Activated CD4-positive, alpha-beta T cell treated with anti-CD3 and anti-CD28 coated beads, Interleukin-10, Interleukin-2, amounts not matched to agents 100 ng/mL and 50 ng/mL, durations not matched to agents 16 hours and 8 hours (primary cell): ENCODE results near the gene DNAJC11.

Experiments used
- DNase-seq: peaks from one replicate; pipeline ENCODE4 v3.0.0-alpha.2; 2020

DNAJC11 gene

DNA sequence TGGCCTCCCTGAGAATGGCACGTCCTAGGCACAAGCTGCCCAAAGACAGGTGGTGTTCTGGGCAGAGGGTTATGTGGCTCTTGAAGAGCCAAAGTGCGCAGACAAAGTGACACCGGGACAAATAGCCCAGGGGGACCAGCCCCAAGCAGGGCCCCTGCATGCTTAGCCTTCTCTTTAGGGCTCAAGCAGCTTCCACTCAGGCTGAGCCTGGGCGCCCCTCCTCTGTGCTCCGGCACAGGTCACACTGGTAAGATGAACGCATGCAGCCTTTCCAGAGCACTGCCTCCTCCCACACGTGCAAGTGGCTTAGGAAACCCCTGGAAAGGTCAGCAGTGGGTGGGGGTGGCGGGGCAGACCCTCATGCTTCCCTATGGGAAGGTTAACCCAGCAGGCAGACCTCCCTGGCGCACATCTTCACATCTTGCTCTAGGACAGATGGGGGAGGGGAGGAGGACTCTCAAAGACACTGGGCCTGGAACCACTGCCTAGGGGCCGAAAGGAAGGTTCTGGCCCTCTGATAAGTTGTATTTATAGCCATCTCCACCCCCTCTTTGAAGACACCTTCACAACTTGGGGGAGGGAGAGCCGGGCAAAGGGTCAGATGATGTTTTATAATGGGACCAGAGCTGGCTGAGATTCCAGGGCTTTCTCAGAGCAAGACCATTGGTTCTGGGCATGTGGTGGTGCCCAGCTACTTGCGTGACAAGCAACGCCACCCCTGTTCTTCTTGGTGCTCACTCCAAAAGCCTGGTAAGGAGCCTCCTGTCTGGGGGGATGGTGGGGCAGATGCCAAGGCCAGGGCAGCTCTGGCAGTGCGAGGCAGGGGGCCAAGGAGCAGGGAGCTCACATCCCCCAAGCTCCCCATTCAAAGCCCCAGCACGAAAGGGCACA, 104.5 kb downstream of the DNAJC11 start:
- DNase-seq: no peak

DNA sequence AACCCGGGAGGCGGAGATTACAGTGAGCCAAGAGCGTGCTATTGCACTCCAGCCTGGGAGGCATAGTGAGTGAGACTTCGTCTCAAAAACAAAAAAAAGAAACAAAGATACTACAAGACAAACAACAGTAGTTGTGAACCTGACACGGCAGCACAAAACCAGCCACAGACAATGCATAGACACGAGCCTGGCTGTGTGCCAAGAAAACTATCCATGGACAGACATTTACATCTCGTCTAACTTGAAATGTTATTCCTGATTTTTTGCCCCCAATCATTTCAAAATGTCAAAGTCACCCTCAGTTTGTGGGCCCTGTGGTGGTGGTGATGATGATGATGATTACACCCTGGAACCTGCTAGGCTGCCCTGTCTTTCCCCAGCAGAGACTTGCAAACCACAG, 105.3 kb downstream of the DNAJC11 start:
- DNase-seq: no peak

DNA sequence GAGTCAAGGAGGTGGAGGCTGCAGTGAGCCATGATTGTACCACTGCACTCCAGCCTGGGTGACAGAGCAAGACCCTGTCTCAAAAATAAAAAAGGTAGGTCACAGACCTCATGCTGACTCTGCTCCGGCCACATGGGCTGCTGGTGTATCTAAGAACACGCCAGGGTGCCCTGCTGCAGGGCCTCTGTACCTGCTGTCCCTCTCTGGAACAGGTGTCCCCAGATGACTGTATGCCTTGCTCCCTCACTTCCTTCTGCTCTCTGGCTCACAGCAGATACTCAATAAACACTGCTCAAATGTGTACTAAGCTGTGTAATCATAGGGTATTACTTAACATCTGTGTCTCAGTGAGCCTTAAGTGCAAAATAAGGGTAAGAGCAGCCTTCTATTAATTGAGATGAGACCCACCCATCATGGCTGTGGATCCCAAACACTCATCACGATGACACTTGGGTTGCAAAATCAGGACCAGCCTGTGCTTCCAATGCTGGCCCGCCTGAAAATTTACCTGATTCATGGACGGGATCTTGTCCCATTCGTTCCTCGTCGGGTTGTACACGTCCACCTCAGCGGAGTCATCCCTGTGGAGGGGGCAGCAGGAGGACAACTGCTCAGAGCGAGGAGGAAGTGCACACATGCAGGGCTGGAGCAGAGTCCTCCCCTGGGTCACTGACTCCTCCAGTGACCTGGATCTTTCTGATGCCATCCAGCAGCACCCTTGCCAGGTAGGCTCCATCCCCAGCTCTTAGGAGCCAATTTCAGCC, 106.5 kb downstream of the DNAJC11 start:
- DNase-seq: no peak

DNA sequence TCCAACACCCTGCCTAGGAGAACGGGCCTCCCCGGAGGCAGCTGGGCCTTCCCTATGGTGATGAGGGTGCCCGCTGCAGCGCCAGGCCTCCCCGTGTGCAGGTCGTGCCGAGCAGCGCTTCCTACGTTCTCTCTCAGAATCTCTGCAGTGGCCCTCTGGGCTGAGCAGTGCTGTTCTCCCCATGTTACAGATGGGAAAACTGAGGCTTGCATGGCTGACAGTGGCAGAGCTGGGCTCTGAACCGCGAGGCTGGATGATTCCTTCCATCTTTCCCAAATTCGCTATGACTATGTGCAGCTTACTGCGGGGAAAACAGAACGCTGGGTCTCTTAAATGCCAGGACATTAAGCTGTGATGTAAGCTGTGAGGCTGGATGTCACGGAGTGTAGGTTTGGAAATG, 107.8 kb downstream of the DNAJC11 start:
- no peak for DNase-seq

DNA sequence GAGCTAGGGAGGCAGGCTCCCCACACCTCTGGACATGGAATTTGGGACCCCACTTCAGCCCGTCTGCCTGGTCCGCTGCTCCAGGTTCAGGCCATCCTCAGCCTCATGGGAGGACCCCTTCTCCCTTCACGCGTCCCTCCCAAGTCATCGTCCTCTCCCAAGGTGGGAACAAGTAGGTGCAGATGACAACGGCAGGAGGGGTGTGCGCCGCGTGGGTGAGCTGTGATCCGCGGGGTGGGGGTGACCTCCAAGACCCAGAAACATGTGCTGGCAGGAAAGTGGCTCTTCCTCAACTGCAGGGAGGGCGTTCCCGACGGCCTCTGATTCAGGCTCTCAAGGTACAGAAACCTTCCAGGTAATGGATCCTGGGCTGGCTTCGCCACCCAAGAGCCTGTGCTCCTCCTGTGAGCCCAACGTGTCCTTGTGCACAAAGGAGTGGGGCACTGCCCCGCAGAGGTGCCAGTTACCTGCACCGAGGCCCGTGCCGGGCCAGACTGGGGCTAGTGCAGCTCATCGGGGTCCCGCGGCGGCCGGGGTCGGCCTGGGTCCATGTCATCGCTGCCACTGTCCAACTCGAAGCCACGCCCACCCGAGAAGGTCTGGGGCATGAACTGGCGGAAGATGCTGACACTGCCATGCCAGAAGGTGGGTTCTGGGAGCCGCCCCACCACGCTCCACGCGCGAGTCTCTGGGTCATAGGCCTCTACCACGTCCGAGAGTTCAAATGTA, 108.6 kb downstream of the DNAJC11 start:
- DNase-seq: no peak

DNA sequence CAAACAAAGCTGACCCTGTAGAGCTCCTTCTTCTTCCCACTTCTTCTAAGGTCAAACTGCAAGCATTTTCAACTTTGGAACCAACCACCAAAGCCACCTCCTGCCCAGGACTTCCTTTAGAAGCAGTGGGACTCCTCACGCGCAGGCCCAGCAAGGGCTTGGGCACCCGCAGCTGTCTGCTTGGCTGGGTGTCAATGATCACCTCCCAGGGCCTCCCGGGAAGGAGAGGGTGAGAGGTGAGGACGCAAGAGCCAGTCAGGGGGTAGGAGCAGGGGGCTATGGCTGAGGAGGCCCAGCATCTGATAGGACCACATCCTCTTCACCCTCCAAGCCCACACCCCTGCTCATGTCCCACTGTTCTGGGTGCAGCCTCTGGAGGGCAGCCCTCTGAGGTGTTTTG, 109.2 kb downstream of the DNAJC11 start:
- no peak for DNase-seq

DNA sequence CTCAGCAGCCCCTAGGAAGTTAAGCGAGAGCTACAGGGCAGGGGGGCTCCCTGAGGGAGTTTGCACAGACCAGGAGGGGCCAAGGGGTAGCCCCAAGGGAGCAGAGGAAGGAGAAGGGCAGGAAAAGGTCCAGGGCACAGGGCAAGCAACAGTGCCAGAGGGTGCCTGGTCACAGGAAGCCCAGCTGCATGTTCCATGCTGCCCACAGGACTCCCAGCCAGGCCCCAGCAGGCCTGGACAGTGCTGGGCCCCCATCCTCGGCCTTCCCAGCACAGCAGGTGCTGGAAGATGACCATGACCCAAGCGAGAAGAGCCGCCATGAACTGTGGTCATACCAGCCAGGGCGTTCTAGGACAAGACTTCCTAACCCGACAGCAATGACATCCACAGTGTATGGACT, 110.0 kb downstream of the DNAJC11 start:
- DNase-seq: no peak

DNA sequence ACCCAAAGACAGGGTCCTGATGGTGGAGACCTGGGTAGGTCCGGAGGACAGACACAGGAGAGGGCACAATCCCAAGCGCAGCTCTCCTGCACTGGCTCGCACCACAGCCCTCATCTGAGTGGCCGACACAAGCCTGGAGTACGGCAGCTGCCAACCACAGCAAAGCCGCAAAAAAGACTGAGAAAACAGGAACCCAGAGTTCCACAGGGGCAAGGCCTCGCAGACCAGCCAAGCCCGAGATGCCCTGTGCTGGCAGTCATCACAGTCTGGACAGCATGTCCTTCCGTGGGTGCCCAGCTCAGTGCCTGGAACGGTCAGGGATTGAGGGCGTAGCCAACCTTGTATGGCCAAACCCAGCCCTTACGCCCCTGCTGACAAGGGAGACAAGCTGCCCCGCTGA, 110.4 kb downstream of the DNAJC11 start:
- DNase-seq: no peak

DNA sequence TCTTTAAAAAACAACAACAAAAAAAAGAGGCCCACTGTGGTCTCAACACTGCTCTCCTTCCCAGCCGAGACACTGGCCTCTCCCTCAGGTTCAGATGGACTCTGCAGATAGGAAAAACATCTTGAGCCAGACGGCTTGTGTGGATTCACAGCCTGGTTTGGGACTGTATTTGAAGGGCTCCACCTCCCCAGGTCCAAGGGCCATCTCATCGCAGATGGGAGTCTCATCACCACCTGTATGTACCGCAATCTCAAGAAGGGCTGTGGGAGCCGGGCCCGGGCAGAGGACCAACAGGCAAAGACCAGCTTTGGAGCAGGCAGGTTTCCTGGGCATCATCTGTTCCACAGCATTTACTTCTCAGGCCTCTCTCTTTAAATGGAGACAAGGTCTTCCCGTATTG, 111.6 kb downstream of the DNAJC11 start:
- no peak for DNase-seq

DNA sequence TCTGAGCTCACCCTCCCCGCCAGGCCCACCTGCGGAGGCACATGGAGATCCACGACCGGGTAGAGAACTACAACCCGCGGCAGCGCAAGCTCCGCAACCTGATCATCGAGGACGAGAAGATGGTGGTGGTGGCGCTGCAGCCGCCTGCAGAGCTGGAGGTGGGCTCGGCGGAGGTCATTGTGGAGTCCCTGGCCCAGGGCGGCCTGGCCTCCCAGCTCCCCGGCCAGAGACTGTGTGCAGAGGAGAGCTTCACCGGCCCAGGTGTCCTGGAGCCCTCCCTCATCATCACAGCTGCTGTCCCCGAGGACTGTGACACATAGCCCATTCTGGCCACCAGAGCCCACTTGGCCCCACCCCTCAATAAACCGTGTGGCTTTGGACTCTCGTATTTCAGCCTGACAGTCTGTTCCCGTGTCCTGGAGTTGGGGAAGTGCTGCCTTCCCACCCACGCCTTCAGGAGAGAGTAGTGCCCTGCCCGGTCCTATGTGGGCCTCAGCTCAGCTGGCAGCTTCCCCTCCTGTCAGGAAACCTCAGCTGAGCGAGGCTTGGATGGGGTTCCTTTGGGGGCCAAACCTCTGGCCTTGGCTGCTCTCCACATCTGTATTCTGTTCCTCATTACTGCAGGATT, 112.6 kb downstream of the DNAJC11 start:
- DNase-seq: no peak

DNA sequence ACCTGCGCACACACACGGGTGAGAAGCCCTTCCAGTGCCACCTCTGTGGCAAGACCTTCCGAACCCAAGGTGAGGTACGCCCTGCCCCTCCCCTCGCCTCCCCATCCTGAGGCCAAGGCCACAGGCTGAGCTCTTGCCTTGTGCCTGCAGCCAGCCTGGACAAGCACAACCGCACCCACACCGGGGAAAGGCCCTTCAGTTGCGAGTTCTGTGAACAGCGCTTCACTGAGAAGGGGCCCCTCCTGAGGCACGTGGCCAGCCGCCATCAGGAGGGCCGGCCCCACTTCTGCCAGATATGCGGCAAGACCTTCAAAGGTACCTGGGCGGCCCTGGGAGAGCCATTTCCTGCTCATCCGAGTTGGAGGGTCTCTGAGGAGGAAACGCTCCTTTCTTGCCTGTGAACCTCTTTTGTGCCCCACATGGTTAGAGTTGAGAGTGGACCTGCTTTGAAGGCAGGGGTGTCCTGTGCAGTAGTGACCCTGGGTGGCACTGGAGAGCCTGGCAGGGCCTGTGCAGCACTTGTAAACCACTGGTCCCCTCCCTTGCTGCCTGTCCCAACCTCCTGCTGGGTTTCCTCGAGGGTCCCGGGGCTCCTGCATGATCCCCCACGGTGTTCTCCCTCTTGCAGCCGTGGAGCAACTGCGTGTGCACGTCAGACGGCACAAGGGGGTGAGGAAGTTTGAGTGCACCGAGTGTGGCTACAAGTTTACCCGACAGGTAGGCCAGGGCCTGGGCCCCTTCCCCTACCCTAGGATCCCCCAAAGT, 113.3 kb downstream of the DNAJC11 start:
- no peak for DNase-seq

DNA sequence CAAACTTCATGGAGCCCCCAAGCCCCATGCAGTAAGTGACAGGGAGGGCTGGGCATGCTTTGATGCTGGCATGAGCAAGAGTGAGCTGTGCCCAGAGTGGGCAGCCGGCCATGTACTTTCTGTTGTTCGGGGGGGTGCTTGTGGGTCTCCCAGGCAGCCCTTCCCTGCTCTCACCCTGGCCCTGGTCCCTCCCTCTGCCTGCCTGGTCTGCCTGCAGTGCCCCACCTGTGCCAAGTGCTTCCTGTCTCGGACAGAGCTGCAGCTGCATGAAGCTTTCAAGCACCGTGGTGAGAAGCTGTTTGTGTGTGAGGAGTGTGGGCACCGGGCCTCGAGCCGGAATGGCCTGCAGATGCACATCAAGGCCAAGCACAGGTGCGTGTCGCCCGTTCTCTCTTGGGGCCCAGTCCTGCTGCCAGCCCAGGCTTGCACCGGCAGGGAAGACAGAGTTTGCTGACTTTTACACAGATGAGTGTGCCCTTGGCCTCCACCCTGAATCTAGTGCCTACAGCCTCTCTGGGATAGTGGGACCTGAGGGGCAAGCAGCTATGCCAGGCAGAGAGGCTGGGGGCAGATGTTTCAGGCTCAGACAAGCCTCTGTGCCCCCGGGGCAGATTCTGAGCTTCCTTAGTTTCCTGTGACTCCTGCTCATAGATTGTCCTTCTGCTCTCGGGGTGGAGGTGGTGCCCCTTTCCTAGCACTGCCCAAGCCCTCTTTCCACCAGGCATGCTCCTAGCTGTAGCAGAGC, 114.2 kb downstream of the DNAJC11 start:
- no peak for DNase-seq

DNA sequence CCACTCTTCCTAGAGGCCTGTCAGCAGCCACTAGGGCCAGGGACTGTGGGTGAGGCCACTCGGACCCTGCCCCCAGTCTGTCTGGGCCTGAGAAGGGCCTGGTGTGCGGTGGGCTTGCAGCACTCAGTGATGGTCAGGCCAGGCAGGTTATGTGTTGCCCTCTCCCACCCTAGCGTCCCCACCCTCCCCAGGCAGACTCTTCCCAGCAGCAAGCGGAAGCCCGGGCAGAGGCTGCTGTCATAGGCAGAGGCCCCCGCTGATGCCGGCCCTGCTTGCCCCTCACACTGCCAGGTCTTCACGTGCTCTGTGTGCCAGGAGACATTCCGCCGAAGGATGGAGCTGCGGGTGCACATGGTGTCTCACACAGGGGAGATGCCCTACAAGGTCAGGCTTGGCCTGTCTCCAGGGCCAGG, 115.2 kb downstream of the DNAJC11 start:
- DNase-seq: no peak

DNA sequence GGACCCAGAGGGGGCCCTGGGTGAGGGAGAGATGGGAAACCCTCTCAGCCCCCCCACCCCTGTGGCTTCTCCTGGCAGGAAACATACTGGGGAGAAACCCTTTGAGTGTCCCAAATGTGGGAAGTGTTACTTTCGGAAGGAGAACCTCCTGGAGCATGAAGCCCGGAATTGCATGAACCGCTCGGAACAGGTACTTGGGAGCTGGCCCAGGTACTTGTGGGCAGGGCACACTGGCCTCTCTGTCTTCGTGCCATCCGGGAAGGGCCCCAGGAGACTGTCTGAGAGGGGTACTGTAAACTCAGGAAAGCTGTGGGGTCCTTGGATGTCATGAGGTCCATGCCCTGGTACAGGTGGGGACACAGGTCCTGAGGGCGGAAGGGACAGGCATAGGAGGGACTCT, 115.8 kb downstream of the DNAJC11 start:
- DNase-seq: no peak

DNA sequence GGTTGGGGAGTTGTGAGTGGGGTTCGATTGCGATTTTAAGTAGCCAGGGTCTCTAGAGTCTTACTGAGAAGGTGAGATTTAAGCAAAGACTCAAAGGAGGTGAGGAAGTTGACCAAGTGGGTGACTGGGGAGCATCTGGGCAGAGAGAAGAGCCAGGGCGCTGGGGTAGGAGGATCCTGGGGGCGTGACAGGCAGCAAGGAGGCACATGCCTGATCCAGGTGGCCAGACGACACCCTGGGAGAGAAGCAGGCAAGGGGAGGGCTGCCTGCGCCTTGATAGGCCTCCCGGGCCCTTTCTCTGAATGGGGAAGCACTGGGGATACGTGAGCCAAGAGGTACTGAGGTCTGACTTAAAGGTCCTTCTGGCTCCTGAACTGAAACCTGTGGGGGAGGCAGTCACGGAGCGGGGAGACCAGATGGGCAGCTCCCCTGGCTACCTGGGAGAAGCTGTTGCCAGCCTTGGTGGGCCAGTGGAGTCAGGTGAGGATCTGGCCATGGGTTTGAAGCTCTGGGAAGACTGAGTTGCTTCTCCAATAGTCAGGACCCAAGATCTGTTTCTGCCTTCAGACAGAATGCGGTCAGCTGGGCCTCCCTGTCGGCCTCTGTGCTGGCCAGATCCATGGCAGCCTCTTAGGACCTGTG, 116.4 kb downstream of the DNAJC11 start:
- no peak for DNase-seq
